Natural killer cell (primary cell): Measurements from ENCODE around the gene POLA1. TPM values are rescaled to one million over a fixed set of nuclear protein-coding genes. Genes with fewer than 3 reads are reported as not detected.

Experiments
- ATAC-seq, 3 donors: fragments of 150-1000 bp in 2 of 3; fragments of 200-7000 bp in 1 of 3; cut with Tn5 transposase; 1 replicate in 1 of 3; 2 replicates in 2 of 3; pipeline ENCODE4 v1.10.0; 2021; ENCODE audit warnings: mild to moderate bottlenecking in 2 of 3, moderate library complexity in 2 of 3
- DNase-seq, 2 donors: peaks; one replicate each; pipeline versions ENCODE4 v3.0.0 to v3.0.0-alpha.2; 2013 to 2021; ENCODE audit warnings: mixed read lengths in 1 of 2
- H3K27ac ChIP-seq: one replicate; pipeline ENCODE4 v1.5.1; 2013; ENCODE audit warnings: mild to moderate bottlenecking, low read length
- H3K27me3 ChIP-seq: one replicate; pipeline ENCODE4 v1.6.1; 2013; ENCODE audit warnings: low read length; ENCODE audit not compliant: control insufficient read depth, insufficient read depth
- H3K36me3 ChIP-seq: one replicate; pipeline ENCODE4 v1.6.1; 2013; ENCODE audit warnings: low read length; ENCODE audit not compliant: control insufficient read depth, insufficient read depth
- H3K4me1 ChIP-seq: one replicate; pipeline ENCODE4 v1.6.1; 2013; ENCODE audit warnings: low read length; ENCODE audit not compliant: control insufficient read depth, insufficient read depth
- H3K4me3 ChIP-seq: one replicate; pipeline ENCODE4 v1.5.1; 2013; ENCODE audit warnings: low read length
- H3K9me3 ChIP-seq: one replicate; pipeline ENCODE4 v1.6.1; 2013; ENCODE audit warnings: low read length; ENCODE audit not compliant: control insufficient read depth, insufficient read depth
- H3K27ac Mint-ChIP-seq, 2 donors: one replicate each; pipeline ENCODE4 v1.8.0; 2022; ENCODE audit warnings: mild to moderate bottlenecking in 2 of 2, mixed read lengths in 2 of 2, moderate library complexity in 1 of 2
- H3K27me3 Mint-ChIP-seq, 2 donors: one replicate each; pipeline ENCODE4 v1.8.0; 2022; ENCODE audit warnings: low read depth in 2 of 2, mixed read lengths in 2 of 2
- H3K36me3 Mint-ChIP-seq: one replicate; pipeline ENCODE4 v1.8.0; 2022; ENCODE audit warnings: mixed read lengths
- H3K4me1 Mint-ChIP-seq, 2 donors: one replicate each; pipeline ENCODE4 v1.8.0; 2022; ENCODE audit warnings: mixed read lengths in 2 of 2
- H3K4me3 Mint-ChIP-seq: one replicate; pipeline ENCODE4 v1.8.0; 2022; ENCODE audit warnings: mild to moderate bottlenecking, moderate library complexity, mixed read lengths
- H3K9me3 Mint-ChIP-seq, 2 donors: one replicate each; pipeline ENCODE4 v1.8.0; 2022; ENCODE audit warnings: mixed read lengths in 2 of 2
- WGBS: methylation state at CpG from one replicate; pipeline ENCODE4 v1.1.7; 2013; ENCODE audit warnings: missing lambda C conversion rate; ENCODE audit not compliant: insufficient coverage; 5-methylcytosine and 5-hydroxymethylcytosine counted together
- intact Hi-C: fragments of 100-400 bp; cut with micrococcal nuclease; formaldehyde crosslinking; loops from one replicate; pipeline ENCODE4 v1.14.2; 2022
- total RNA-seq, 4 donors: library from RNA; stranded (reverse); fragments of 120-200 nt in 1 of 4; gene quantifications; one replicate each; pipeline versions ENCODE4 v1.2.3 to v1.2.4, GENCODE V29; 2013 to 2022
- TF ChIP-seq, protein P1 (sequence below): fragments of 200-600 bp; IDR thresholded peaks from one replicate; pipeline ENCODE4 v1.8.0; 2022; ENCODE audit warnings: antibody characterized with exemption

Gene POLA1
- total RNA-seq, 3 donors from 2014 or later (not counting 1 experiment from before 2014, with no cell fraction given): 11.1 to 12.6 (median 11.3) TPM

DNA sequence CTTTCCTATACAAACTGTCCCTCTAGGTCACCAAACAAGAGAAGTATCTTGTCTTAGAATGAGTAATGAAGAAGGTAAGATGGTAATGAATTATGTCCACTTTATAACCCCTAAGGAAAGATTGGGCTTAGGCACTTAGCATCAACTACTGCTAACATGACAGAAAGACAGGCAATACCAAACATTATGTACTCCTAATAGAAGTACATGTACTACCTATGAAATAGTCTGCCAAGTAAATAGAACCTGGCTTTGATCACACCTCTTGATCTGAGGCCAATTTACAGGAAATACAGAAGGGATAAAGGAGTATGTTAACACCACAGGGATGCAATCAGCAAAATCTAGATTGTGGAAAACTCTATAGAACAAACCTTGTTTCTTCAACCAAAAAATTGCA, 32.4 kb upstream of the POLA1 start:
- Mint-ChIP-seq H3K27me3 (peaks cover under 1 to 6% of the 10 kb centered on the region in 2 donors), H3K36me3 (no peaks in the 10 kb centered on the region), H3K27ac (no peak overlapping the region), H3K4me1 (no peaks in the 10 kb centered on the region), H3K4me3 (no peak overlapping the region), H3K9me3 (no peaks in the 10 kb centered on the region)
- no peaks in the 10 kb centered on the region for H3K36me3 ChIP-seq
- ATAC-seq: no peak
- H3K27me3 ChIP-seq: no peaks in the 10 kb centered on the region
- no peak overlapping the region for H3K27ac ChIP-seq
- H3K4me3 ChIP-seq: no peak overlapping the region
- TF ChIP-seq, protein P1, sequence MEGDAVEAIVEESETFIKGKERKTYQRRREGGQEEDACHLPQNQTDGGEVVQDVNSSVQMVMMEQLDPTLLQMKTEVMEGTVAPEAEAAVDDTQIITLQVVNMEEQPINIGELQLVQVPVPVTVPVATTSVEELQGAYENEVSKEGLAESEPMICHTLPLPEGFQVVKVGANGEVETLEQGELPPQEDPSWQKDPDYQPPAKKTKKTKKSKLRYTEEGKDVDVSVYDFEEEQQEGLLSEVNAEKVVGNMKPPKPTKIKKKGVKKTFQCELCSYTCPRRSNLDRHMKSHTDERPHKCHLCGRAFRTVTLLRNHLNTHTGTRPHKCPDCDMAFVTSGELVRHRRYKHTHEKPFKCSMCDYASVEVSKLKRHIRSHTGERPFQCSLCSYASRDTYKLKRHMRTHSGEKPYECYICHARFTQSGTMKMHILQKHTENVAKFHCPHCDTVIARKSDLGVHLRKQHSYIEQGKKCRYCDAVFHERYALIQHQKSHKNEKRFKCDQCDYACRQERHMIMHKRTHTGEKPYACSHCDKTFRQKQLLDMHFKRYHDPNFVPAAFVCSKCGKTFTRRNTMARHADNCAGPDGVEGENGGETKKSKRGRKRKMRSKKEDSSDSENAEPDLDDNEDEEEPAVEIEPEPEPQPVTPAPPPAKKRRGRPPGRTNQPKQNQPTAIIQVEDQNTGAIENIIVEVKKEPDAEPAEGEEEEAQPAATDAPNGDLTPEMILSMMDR: no peak
- H3K4me1 ChIP-seq: no peaks in the 10 kb centered on the region
- DNase-seq: no peak
- no peaks in the 10 kb centered on the region for H3K9me3 ChIP-seq
- intact Hi-C loops: no loop called here

DNA sequence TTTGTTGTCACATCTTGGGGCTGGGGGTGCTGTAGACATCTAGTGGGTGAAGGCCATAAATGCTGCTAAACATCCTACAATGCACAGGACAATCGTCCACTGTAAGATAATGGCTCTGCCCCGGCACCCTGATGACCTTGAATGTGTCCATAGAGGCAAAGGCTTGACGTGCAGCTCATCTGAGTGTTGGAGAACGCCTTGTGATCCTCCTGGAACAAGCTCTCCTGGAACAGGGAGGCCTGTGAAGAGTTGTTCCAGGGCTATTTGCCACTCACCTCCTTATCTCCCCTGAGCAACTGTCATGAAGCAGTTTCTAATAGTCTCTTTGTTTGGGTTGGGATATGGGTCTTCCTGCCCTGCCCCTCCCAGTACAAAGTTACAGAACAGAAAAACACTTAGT, 31.4 kb upstream of the POLA1 start:
- no peak for ATAC-seq
- Mint-ChIP-seq H3K36me3 (no peaks in the 10 kb centered on the region), H3K27ac (no peak overlapping the region), H3K4me3 (no peak overlapping the region), H3K4me1 (no peaks in the 10 kb centered on the region), H3K27me3 (peaks cover 4 to 15% of the 10 kb centered on the region in 2 donors), H3K9me3 (no peaks in the 10 kb centered on the region)
- Histone ChIP-seq H3K27ac (no peak overlapping the region), H3K27me3 (no peaks in the 10 kb centered on the region), H3K36me3 (no peaks in the 10 kb centered on the region), H3K9me3 (no peaks in the 10 kb centered on the region), H3K4me1 (no peaks in the 10 kb centered on the region), H3K4me3 (no peak overlapping the region)
- no peak for DNase-seq
- intact Hi-C loops: no loop called here
- 84% methylated on average over 4 of the region's 4 CpGs for WGBS
- TF ChIP-seq, protein P1: no peak

GRCh38 chrX:24668111-24668510, 25.6 kb upstream of the POLA1 start:
- no peaks in the 10 kb centered on the region for H3K36me3 Mint-ChIP-seq
- no peak overlapping the region for H3K27ac Mint-ChIP-seq
- Histone ChIP-seq H3K27me3 (no peaks in the 10 kb centered on the region), H3K36me3 (no peaks in the 10 kb centered on the region), H3K27ac (no peak overlapping the region), H3K9me3 (no peaks in the 10 kb centered on the region), H3K4me3 (no peak overlapping the region), H3K4me1 (no peaks in the 10 kb centered on the region)
- ATAC-seq (no peak), DNase-seq (no peak)
- intact Hi-C loops: no loop called here
- no peaks in the 10 kb centered on the region for H3K9me3 Mint-ChIP-seq
- WGBS: no CpG with 5 or more reads among the region's 3 CpGs
- H3K27me3 Mint-ChIP-seq: peaks cover 4 to 29% of the 10 kb centered on the region in 2 donors
- TF ChIP-seq, protein P1: no peak
- no peak overlapping the region for H3K4me3 Mint-ChIP-seq
- H3K4me1 Mint-ChIP-seq: no peaks in the 10 kb centered on the region

DNA sequence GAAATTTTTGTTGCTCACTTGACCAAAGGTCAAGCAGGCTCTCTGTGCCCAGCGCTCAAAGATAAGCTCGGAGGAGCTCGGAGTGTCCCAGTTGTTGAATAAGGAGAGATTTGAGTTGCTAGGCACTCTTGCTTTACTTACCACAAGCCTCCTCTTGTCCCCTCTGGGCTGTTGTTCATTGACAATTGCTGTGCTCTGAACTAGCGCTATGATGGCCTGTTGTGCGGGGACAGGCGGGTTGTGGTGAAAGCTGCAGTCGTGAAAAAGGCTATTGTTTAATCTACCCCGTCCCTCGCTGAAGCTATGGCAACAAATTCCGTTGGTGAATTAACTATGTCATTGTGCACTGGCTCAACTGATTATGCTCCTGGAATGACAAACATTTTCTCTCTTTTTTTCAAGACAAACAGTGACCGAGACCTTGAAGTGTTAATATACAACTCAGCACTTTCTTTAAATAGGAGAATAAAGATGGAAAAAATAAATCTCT, 21.0 kb upstream of the POLA1 start:
- Mint-ChIP-seq H3K36me3 (no peaks in the 10 kb centered on the region), H3K27ac (no peak overlapping the region), H3K27me3 (peaks cover 5 to 14% of the 10 kb centered on the region in 2 donors), H3K4me3 (no peak overlapping the region), H3K9me3 (no peaks in the 10 kb centered on the region), H3K4me1 (no peaks in the 10 kb centered on the region)
- DNase-seq (no peak), ATAC-seq (no peak)
- 93% methylated on average over 10 of the region's 11 CpGs for WGBS
- Histone ChIP-seq H3K27me3 (peaks cover 2% of the 10 kb centered on the region), H3K4me3 (no peak overlapping the region), H3K4me1 (no peaks in the 10 kb centered on the region), H3K9me3 (no peaks in the 10 kb centered on the region), H3K36me3 (no peaks in the 10 kb centered on the region), H3K27ac (no peak overlapping the region)
- intact Hi-C loops: no loop called here
- TF ChIP-seq, protein P1: no peak
